HG03521 (cell line): ENCODE data around the gene CDH22.

ENCODE experiments used
- ATAC-seq: cut with Tn5 transposase; IDR thresholded peaks from one replicate; pipeline ENCODE4 v1.9.1; 2021; ENCODE audit warnings: mild to moderate bottlenecking, moderate library complexity; ENCODE audit not compliant: unreplicated experiment

The CDH22 gene

GRCh38 chr20:46152824-46153586 is 155.3 kb downstream of the CDH22 start:
- no peak for ATAC-seq

GRCh38 chr20:46151936-46152335 is 156.4 kb downstream of the CDH22 start:
- no peak for ATAC-seq

GRCh38 chr20:46150943-46151342 is 157.4 kb downstream of the CDH22 start:
- ATAC-seq = no peak

- no peak for ATAC-seq
These were observed 159.7 kb downstream of the CDH22 start for GRCh38 chr20:46148313-46149208.

GRCh38 chr20:46145713-46146112 is 162.6 kb downstream of the CDH22 start:
- ATAC-seq = no peak

GRCh38 chr20:46144432-46145025 is 163.8 kb downstream of the CDH22 start:
- no peak for ATAC-seq

GRCh38 chr20:46142124-46142523 is 166.2 kb downstream of the CDH22 start:
- no peak for ATAC-seq

GRCh38 chr20:46139908-46140482 is 168.3 kb downstream of the CDH22 start:
- no peak for ATAC-seq

GRCh38 chr20:46139266-46139889 is 168.9 kb downstream of the CDH22 start:
- ATAC-seq = no peak

GRCh38 chr20:46137816-46138215 is 170.5 kb downstream of the CDH22 start:
- no peak for ATAC-seq

- no peak for ATAC-seq
These were observed 172.3 kb downstream of the CDH22 start for GRCh38 chr20:46135856-46136633.

GRCh38 chr20:46134716-46135115 is 173.6 kb downstream of the CDH22 start:
- ATAC-seq = no peak

GRCh38 chr20:46133886-46134654 is 174.2 kb downstream of the CDH22 start:
- no peak for ATAC-seq

- ATAC-seq = no peak
These were observed 175.6 kb downstream of the CDH22 start for GRCh38 chr20:46132705-46133120.

- no peak for ATAC-seq
These were observed 176.9 kb downstream of the CDH22 start for GRCh38 chr20:46131396-46131795.

- ATAC-seq = no peak
These were observed 177.8 kb downstream of the CDH22 start for GRCh38 chr20:46130534-46130933.

- ATAC-seq = no peak
These were observed 178.3 kb downstream of the CDH22 start for GRCh38 chr20:46129955-46130481.

- ATAC-seq = no peak
These were observed 179.8 kb downstream of the CDH22 start for GRCh38 chr20:46128310-46129151.
